ENCODE data around the gene ZNF155. TPM values are rescaled to one million over a fixed set of nuclear protein-coding genes. Genes with fewer than 3 reads are reported as not detected.

Gene ZNF155
- polyA plus RNA-seq, 2 of the 4 experiments (the other 2 are of a cell fraction) = 3.9 to 6.6 TPM

DNA sequence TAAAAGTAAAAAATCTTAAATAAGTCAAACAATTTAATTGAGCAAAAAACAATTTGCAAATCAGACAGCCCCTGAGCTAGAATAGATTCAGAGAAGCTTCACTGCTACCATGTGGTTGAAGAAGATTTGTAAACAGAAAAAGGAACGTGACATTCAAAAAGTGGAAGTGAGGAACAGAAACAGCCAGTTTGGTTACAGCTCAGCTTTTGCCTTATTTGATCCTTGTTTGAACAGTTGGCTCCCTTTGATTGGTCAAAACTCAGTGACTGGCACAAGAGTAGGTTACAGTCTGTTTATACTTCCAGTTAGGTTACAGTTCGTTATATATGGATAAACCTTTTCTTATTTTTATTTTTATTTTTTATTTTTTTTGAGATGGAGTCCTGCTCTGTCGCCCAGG, 27.2 kb upstream of the ZNF155 start:
- ATAC-seq = no peak
- no peak for DNase-seq (ENCODE audit: low read depth in 1 of 2, low spot score in 1 of 2)
- Histone ChIP-seq H3K27ac (no peak overlapping the region), H3K4me1 (no peaks in the 10 kb centered on the region), H3K9me3 (peaks cover 89% of the 10 kb centered on the region), H3K4me3 (no peak overlapping the region), H3K4me2 (no peak overlapping the region)
- no peak for FAIRE-seq
- 31% methylated on average over 3 of the region's 3 CpGs for WGBS (ENCODE audit: missing lambda C conversion rate)
- POLR2A ChIA-PET = no interaction called here
- TF ChIP-seq CBX8 (IDR thresholded peaks at IDR 0.05) = no peak
- TF ChIP-seq, protein P1, sequence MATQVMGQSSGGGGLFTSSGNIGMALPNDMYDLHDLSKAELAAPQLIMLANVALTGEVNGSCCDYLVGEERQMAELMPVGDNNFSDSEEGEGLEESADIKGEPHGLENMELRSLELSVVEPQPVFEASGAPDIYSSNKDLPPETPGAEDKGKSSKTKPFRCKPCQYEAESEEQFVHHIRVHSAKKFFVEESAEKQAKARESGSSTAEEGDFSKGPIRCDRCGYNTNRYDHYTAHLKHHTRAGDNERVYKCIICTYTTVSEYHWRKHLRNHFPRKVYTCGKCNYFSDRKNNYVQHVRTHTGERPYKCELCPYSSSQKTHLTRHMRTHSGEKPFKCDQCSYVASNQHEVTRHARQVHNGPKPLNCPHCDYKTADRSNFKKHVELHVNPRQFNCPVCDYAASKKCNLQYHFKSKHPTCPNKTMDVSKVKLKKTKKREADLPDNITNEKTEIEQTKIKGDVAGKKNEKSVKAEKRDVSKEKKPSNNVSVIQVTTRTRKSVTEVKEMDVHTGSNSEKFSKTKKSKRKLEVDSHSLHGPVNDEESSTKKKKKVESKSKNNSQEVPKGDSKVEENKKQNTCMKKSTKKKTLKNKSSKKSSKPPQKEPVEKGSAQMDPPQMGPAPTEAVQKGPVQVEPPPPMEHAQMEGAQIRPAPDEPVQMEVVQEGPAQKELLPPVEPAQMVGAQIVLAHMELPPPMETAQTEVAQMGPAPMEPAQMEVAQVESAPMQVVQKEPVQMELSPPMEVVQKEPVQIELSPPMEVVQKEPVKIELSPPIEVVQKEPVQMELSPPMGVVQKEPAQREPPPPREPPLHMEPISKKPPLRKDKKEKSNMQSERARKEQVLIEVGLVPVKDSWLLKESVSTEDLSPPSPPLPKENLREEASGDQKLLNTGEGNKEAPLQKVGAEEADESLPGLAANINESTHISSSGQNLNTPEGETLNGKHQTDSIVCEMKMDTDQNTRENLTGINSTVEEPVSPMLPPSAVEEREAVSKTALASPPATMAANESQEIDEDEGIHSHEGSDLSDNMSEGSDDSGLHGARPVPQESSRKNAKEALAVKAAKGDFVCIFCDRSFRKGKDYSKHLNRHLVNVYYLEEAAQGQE (IDR thresholded peaks at IDR 0.05) = no peak
- no peak for TF ChIP-seq FOSL2 (IDR thresholded peaks at IDR 0.05)
- TF ChIP-seq FOSL2 (CRISPR knock-in tag; IDR thresholded peaks at IDR 0.05) = no peak
- no peak for TF ChIP-seq RFX5 (IDR thresholded peaks at IDR 0.05)
- TF ChIP-seq MYC (IDR thresholded peaks at IDR 0.05; ENCODE audit: borderline replicate concordance, low read length) = no peak
- no peak for TF ChIP-seq PHF8 (IDR thresholded peaks at IDR 0.05; ENCODE audit: borderline replicate concordance, low read depth)
- TF ChIP-seq TP53 (CRISPR knock-in tag; IDR thresholded peaks at IDR 0.05) = no peak
- TF ChIP-seq NFE2L2 (conservative IDR thresholded peaks at IDR 0.05; ENCODE audit: low read length) = no peak
- no peak for TF ChIP-seq KDM5A (IDR thresholded peaks at IDR 0.05)
- TF ChIP-seq POLR2AphosphoS2 (conservative IDR thresholded peaks at IDR 0.05; ENCODE audit: low read length) = no peak
- no peak for TF ChIP-seq CEBPB (IDR thresholded peaks at IDR 0.05)
- TF ChIP-seq RAD21 (conservative IDR thresholded peaks at IDR 0.05 in 1 of 2, IDR thresholded peaks at IDR 0.05 in 1 of 2) = no peak
- CTCF ChIA-PET = interaction anchor here (1.5 kb wide), 1 partner anchor 11 kb away, joined by 3 read pairs; no protein-coding TSS in a partner anchor

DNA sequence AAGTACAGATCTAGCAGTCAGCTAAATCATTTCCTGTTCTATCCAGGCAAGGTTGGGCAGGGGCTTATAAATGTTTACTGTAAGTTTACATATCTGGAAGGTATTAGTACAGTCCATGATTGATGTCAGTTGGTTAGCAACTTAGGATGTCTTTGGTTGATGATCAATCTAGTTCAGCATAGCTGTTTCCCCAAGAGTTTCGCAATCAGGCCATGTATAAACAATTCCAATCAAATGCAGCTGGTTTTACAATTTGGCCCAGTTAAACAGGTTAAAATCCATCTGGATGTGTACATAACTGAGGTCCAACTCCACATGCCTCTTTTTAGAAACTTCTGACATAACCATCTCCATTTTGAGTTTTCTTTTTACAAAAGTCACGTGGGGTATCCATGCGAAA, 26.1 kb upstream of the ZNF155 start:
- no peak for ATAC-seq
- Histone ChIP-seq H3K4me1 (no peaks in the 10 kb centered on the region), H3K27ac (no peak overlapping the region), H3K4me3 (no peak overlapping the region), H3K9me3 (peaks cover 88% of the 10 kb centered on the region), H3K4me2 (no peak overlapping the region)
- TF ChIP-seq ZC3H11A (IDR thresholded peaks at IDR 0.05) = no peak
- no peak for TF ChIP-seq HEYL (CRISPR knock-in tag; IDR thresholded peaks at IDR 0.05)
- no peak for TF ChIP-seq MYC (IDR thresholded peaks at IDR 0.05; ENCODE audit: borderline replicate concordance, low read length)
- no peak for TF ChIP-seq CBX2 (IDR thresholded peaks at IDR 0.05; ENCODE audit: borderline replicate concordance, low read depth)
- no peak for TF ChIP-seq CHD4 (IDR thresholded peaks at IDR 0.05; ENCODE audit: borderline replicate concordance)
- TF ChIP-seq, protein P1 (IDR thresholded peaks at IDR 0.05) = no peak
- peak; percentile 81 to 86; a peak in 3 of 4 replicates for TF ChIP-seq CEBPB (IDR thresholded peaks at IDR 0.05)
- ChIA-PET POLR2A (no interaction called here), CTCF (interaction anchor here (1.2 to 1.5 kb wide), 2 partner anchors 11 to 12 kb away, joined by 3 to 5 read pairs; no protein-coding TSS in a partner anchor)
- DNase-seq (ENCODE audit: low read depth in 1 of 2, low spot score in 1 of 2) = no peak
- peak; percentile 51 for FAIRE-seq
- WGBS (ENCODE audit: missing lambda C conversion rate) = 51% methylated on average over 3 of the region's 3 CpGs

Data from A549 (cell line).